Measurements from ENCODE around the gene AQP2. TPM values are rescaled to one million over a fixed set of nuclear protein-coding genes. Genes with fewer than 3 reads are reported as not detected.

AQP2 gene
- total RNA-seq, 2 donors from 2014 or later: not detected

GRCh38 chr12:49925433-49926204, 24.9 kb upstream of the AQP2 start:
- no peaks in the 10 kb centered on the region for H3K9me3 ChIP-seq
- no peaks in the 10 kb centered on the region for H3K27me3 ChIP-seq
- no peak overlapping the region for H3K9ac ChIP-seq (ENCODE audit: low read depth in 2 of 2, low read length in 2 of 2)
- no peak overlapping the region for H3K4me3 ChIP-seq
- intact Hi-C loops (cut with DNase I): no loop called here
- no peak for TF ChIP-seq CTCF (IDR thresholded peaks at IDR 0.05)
- no peaks in the 10 kb centered on the region for H3K4me1 ChIP-seq
- no peak overlapping the region for H3K27ac ChIP-seq
- H3K36me3 ChIP-seq: no peaks in the 10 kb centered on the region
- no peak for DNase-seq

- Histone ChIP-seq H3K36me3 (no peaks in the 10 kb centered on the region), H3K4me1 (no peaks in the 10 kb centered on the region), H3K9me3 (no peaks in the 10 kb centered on the region), H3K4me3 (no peak overlapping the region), H3K9ac (ENCODE audit: low read depth in 2 of 2, low read length in 2 of 2) (no peak overlapping the region), H3K27ac (no peak overlapping the region), H3K27me3 (no peaks in the 10 kb centered on the region)
- DNase-seq: no peak
- intact Hi-C loops (cut with DNase I): no loop called here
- no peak for TF ChIP-seq CTCF (IDR thresholded peaks at IDR 0.05)
These were observed 22.1 kb upstream of the AQP2 start for GRCh38 chr12:49928471-49928870.

- intact Hi-C loops (cut with DNase I): no loop called here
- no peaks in the 10 kb centered on the region for H3K9me3 ChIP-seq
- H3K27ac ChIP-seq: no peak overlapping the region
- no peak for TF ChIP-seq CTCF (IDR thresholded peaks at IDR 0.05)
- no peaks in the 10 kb centered on the region for H3K36me3 ChIP-seq
- H3K4me1 ChIP-seq: no peaks in the 10 kb centered on the region
- no peak overlapping the region for H3K4me3 ChIP-seq
- DNase-seq: no peak
- no peak overlapping the region for H3K9ac ChIP-seq (ENCODE audit: low read depth in 2 of 2, low read length in 2 of 2)
- H3K27me3 ChIP-seq: no peaks in the 10 kb centered on the region
These were observed 21.0 kb upstream of the AQP2 start for GRCh38 chr12:49929581-49929980.

GRCh38 chr12:49930515-49931288, 19.8 kb upstream of the AQP2 start:
- no peak overlapping the region for H3K27ac ChIP-seq

GRCh38 chr12:49932023-49932422, 18.5 kb upstream of the AQP2 start:
- Histone ChIP-seq H3K36me3 (no peaks in the 10 kb centered on the region), H3K27me3 (no peaks in the 10 kb centered on the region), H3K9me3 (no peaks in the 10 kb centered on the region), H3K4me3 (no peak overlapping the region), H3K9ac (ENCODE audit: low read depth in 2 of 2, low read length in 2 of 2) (no peak overlapping the region), H3K4me1 (no peaks in the 10 kb centered on the region), H3K27ac (no peak overlapping the region)
- TF ChIP-seq CTCF (IDR thresholded peaks at IDR 0.05): no peak
- DNase-seq: no peak
- intact Hi-C loops (cut with DNase I): no loop called here

More at GRCh38 chr12:49930515-49931288, 19.8 kb upstream of the AQP2 start:
- H3K4me3 ChIP-seq: no peak overlapping the region
- no peak for TF ChIP-seq CTCF (IDR thresholded peaks at IDR 0.05)
- intact Hi-C loops (cut with DNase I): no loop called here
- no peaks in the 10 kb centered on the region for H3K4me1 ChIP-seq
- no peaks in the 10 kb centered on the region for H3K9me3 ChIP-seq
- no peak overlapping the region for H3K9ac ChIP-seq (ENCODE audit: low read depth in 2 of 2, low read length in 2 of 2)
- DNase-seq: no peak
- H3K27me3 ChIP-seq: no peaks in the 10 kb centered on the region
- H3K36me3 ChIP-seq: no peaks in the 10 kb centered on the region
